ENCODE results near the gene PLXNA4. TPM values are rescaled to one million over a fixed set of nuclear protein-coding genes. Genes with fewer than 3 reads are reported as not detected.

Gene PLXNA4
- total and polyA plus RNA-seq, 2 donors (not counting 1 experiment from before 2014, with no cell fraction given), result not detected

GRCh38 chr7:132520591-132521280, 55.5 kb downstream of the PLXNA4 start:
- no peak for ATAC-seq (ENCODE audit: low read depth)
- peaks cover 3% of the 10 kb centered on the region for H3K27me3 Mint-ChIP-seq
- no peaks in the 10 kb centered on the region for H3K9me3 Mint-ChIP-seq (ENCODE audit: insufficient read depth)
- no peaks in the 10 kb centered on the region for H3K4me1 Mint-ChIP-seq
- ChIA-PET CTCF (no interaction called here), POLR2A (no interaction called here)
- Histone ChIP-seq H3K4me3 (ENCODE audit: control extremely low read depth in 1 of 5, extremely low read depth in 1 of 5, insufficient read depth in 1 of 5, low read depth in 2 of 5, low read length in 4 of 5) (no peak overlapping the region), H3K4me2 (replicated peaks; ENCODE audit: low read depth, low read length, poor library complexity, severe bottlenecking) (no peak overlapping the region), H3K4me1 (ENCODE audit: control insufficient read depth in 2 of 2, insufficient read depth in 2 of 2, low read length in 2 of 2) (no peaks in the 10 kb centered on the region), H3K36me3 (replicated peaks in 1 of 2; ENCODE audit: control extremely low read depth in 1 of 2, control insufficient read depth in 1 of 2, extremely low read depth in 1 of 2, insufficient read depth in 2 of 2, low read length in 1 of 2) (no peaks in the 10 kb centered on the region), H2AFZ (ENCODE audit: insufficient read depth, low read depth, low read length, poor library complexity, severe bottlenecking) (no peak overlapping the region), H4K20me1 (ENCODE audit: control insufficient read depth, insufficient read depth, low read length, poor library complexity, severe bottlenecking) (no peaks in the 10 kb centered on the region), H3K79me2 (ENCODE audit: control insufficient read depth, insufficient read depth, low read length) (no peaks in the 10 kb centered on the region), H3K9ac (ENCODE audit: low read length) (no peak overlapping the region), H3K27me3 (replicated peaks in 1 of 4; ENCODE audit: control extremely low read depth in 1 of 4, control insufficient read depth in 3 of 4, insufficient read depth in 4 of 4, low read length in 3 of 4) (no peaks in the 10 kb centered on the region), H3K9me3 (ENCODE audit: control extremely low read depth in 1 of 3, control insufficient read depth in 2 of 3, insufficient read depth in 1 of 3, low read length in 2 of 3) (no peaks in the 10 kb centered on the region), H3K27ac (ENCODE audit: low read length in 2 of 2) (no peak overlapping the region)
- WGBS (ENCODE audit: insufficient coverage), result 82% methylated on average over 4 of the region's 9 CpGs
- no peak for DNase-seq
- H3K4me3 Mint-ChIP-seq, result no peak overlapping the region
- intact Hi-C loops (cut with micrococcal nuclease), result no loop called here
- no peak overlapping the region for H3K27ac Mint-ChIP-seq
- TF ChIP-seq CTCF (IDR thresholded peaks at IDR 0.05) (no peak), EZH2 (IDR thresholded peaks at IDR 0.05; ENCODE audit: borderline replicate concordance, insufficient read depth, low read depth, low read length, poor library complexity, severe bottlenecking) (no peak)

- Histone ChIP-seq H3K27ac (ENCODE audit: low read length in 2 of 2) (no peak overlapping the region), H3K4me1 (ENCODE audit: control insufficient read depth in 2 of 2, insufficient read depth in 2 of 2, low read length in 2 of 2) (no peaks in the 10 kb centered on the region), H3K4me3 (ENCODE audit: control extremely low read depth in 1 of 5, extremely low read depth in 1 of 5, insufficient read depth in 1 of 5, low read depth in 2 of 5, low read length in 4 of 5) (no peak overlapping the region), H3K9ac (ENCODE audit: low read length) (no peak overlapping the region), H3K4me2 (replicated peaks; ENCODE audit: low read depth, low read length, poor library complexity, severe bottlenecking) (no peak overlapping the region), H4K20me1 (ENCODE audit: control insufficient read depth, insufficient read depth, low read length, poor library complexity, severe bottlenecking) (no peaks in the 10 kb centered on the region), H2AFZ (ENCODE audit: insufficient read depth, low read depth, low read length, poor library complexity, severe bottlenecking) (no peak overlapping the region), H3K9me3 (ENCODE audit: control extremely low read depth in 1 of 3, control insufficient read depth in 2 of 3, insufficient read depth in 1 of 3, low read length in 2 of 3) (no peaks in the 10 kb centered on the region), H3K79me2 (ENCODE audit: control insufficient read depth, insufficient read depth, low read length) (no peaks in the 10 kb centered on the region), H3K36me3 (replicated peaks in 1 of 2; ENCODE audit: control extremely low read depth in 1 of 2, control insufficient read depth in 1 of 2, extremely low read depth in 1 of 2, insufficient read depth in 2 of 2, low read length in 1 of 2) (no peaks in the 10 kb centered on the region), H3K27me3 (replicated peaks in 1 of 4; ENCODE audit: control extremely low read depth in 1 of 4, control insufficient read depth in 3 of 4, insufficient read depth in 4 of 4, low read length in 3 of 4) (no peaks in the 10 kb centered on the region)
- H3K9me3 Mint-ChIP-seq (ENCODE audit: insufficient read depth), result no peaks in the 10 kb centered on the region
- intact Hi-C loops (cut with micrococcal nuclease), result no loop called here
- 75% methylated on average over 1 of the region's 1 CpG for WGBS (ENCODE audit: insufficient coverage)
- no peak for ATAC-seq (ENCODE audit: low read depth)
- ChIA-PET POLR2A (no interaction called here), CTCF (no interaction called here)
- no peaks in the 10 kb centered on the region for H3K4me1 Mint-ChIP-seq
- no peak for DNase-seq
- H3K27ac Mint-ChIP-seq, result no peak overlapping the region
- peaks cover 1% of the 10 kb centered on the region for H3K27me3 Mint-ChIP-seq
- TF ChIP-seq CTCF (IDR thresholded peaks at IDR 0.05), result no peak
- TF ChIP-seq EZH2 (IDR thresholded peaks at IDR 0.05; ENCODE audit: borderline replicate concordance, insufficient read depth, low read depth, low read length, poor library complexity, severe bottlenecking), result no peak
- no peak overlapping the region for H3K4me3 Mint-ChIP-seq
Measured at GRCh38 chr7:132519936-132520335, 56.3 kb downstream of the PLXNA4 start.

Data from B cell (primary cell).